ENCODE measurements around the gene CPSF4L.

DNA sequence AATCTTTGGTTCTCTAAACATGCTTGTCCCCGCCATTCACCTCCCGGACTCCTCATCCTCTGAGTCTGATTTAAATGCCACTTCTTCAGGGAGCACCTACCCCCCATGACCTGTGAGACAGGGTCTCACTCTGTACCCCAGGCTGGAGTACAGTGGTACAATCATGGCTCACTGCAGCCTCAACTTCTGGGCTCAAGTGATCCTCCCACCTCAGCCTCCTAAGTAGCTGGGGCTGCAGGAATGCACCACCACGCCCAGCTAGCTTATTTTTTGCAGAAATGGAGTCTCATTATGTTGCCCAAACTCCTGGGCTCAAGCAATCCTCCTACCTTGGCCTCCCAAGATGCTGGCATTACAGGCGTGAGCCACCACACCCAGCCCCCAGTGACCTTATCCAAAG is 12.8 kb upstream of the CPSF4L start:
- TF ChIP-seq CTCF (IDR thresholded peaks at IDR 0.05): no peak
- TF ChIP-seq HDAC2 (IDR thresholded peaks at IDR 0.05): no peak
- no peak for TF ChIP-seq HES2 (IDR thresholded peaks at IDR 0.05)
- no peak for TF ChIP-seq EP300 (IDR thresholded peaks at IDR 0.05)
- TF ChIP-seq FOSL2 (IDR thresholded peaks at IDR 0.05): no peak
- no peak for TF ChIP-seq FOSL2 (CRISPR knock-in tag; IDR thresholded peaks at IDR 0.05)
- no peak for TF ChIP-seq MAZ (IDR thresholded peaks at IDR 0.05; ENCODE audit: borderline replicate concordance, low read depth, low read length)
- TF ChIP-seq MAFK (IDR thresholded peaks at IDR 0.05; ENCODE audit: partially characterized antibody): no peak
- no peak for TF ChIP-seq CHD2 (IDR thresholded peaks at IDR 0.05; ENCODE audit: low read length, partially characterized antibody)

All from A549 (cell line).